HepG2 (cell line): ENCODE data around the gene ABCA4. TPM values are rescaled to one million over a fixed set of nuclear protein-coding genes. Genes with fewer than 3 reads are reported as not detected.

Experiments used
- ATAC-seq: fragments of 200-7000 bp; cut with Tn5 transposase; 3 replicates; pipeline ENCODE4 v1.9.1; 2020; ENCODE audit warnings: mild to moderate bottlenecking, moderate library complexity
- BruUV-seq: library from RNA; stranded (reverse); fragments of 400-500 nt; replicated peaks from 2 replicates; lab custom pipeline; 2021; lab: Mats Ljungman, UMichigan
- CTCF ChIA-PET: fragments of 300-600 bp; formaldehyde crosslinking; extraction: SDS; loops from one replicate; lab custom pipeline; 2021; ENCODE audit warnings: low total read pairs, inconsistent platforms, low intra/inter-chr PET ratio; lab: Yijun Ruan, JAX
- POLR2A ChIA-PET: fragments of 350-600 bp; sonication (Branson Sonifier 250); formaldehyde crosslinking; loops from one replicate; lab custom pipeline; 2020; ENCODE audit warnings: antibody characterized with exemption, inconsistent platforms; lab: Yijun Ruan, JAX
- DNase-seq: peaks from one replicate; pipeline ENCODE4 v3.0.0-alpha.2; 2015; ENCODE audit warnings: low spot score
- FAIRE-seq: peaks from 3 replicates; lab custom pipeline; 2011; peaks lifted over from hg19 to GRCh38; lab: Jason Lieb, UNC
- H2AFZ ChIP-seq: one replicate; pipeline ENCODE4 v1.6.1; 2011; ENCODE audit warnings: low read length, inconsistent platforms
- H3K27ac ChIP-seq: fragments of 300-600 bp; 3 replicates; pipeline ENCODE4 v1.8.0; 2011; ENCODE audit warnings: mixed run types, mild to moderate bottlenecking, mixed read lengths, low read length, inconsistent platforms; ENCODE audit not compliant: insufficient read depth; ENCODE audit errors: extremely low read length
- H3K27me3 ChIP-seq, 2 experiments: fragments of 200-600 bp in 1 of 2; 2 replicates in 1 of 2; 3 replicates in 1 of 2; pipeline versions ENCODE4 v1.6.0 to v1.8.0; 2011; ENCODE audit warnings: low read length in 2 of 2, mild to moderate bottlenecking in 2 of 2, moderate library complexity in 2 of 2, inconsistent platforms in 1 of 2; ENCODE audit not compliant: insufficient read depth in 2 of 2, control insufficient read depth in 1 of 2
- H3K36me3 ChIP-seq, 2 experiments: fragments of 200-600 bp in 1 of 2; replicated peaks in 1 of 2; 2 replicates in 1 of 2; 3 replicates in 1 of 2; pipeline versions ENCODE4 v1.5.1 to v1.8.0; 2011; ENCODE audit warnings: low read length in 2 of 2, inconsistent platforms in 1 of 2; ENCODE audit not compliant: insufficient read depth in 2 of 2, control insufficient read depth in 1 of 2
- H3K4me1 ChIP-seq: 2 replicates; pipeline ENCODE4 v1.5.1; 2012; ENCODE audit warnings: low read length, inconsistent platforms; ENCODE audit not compliant: insufficient read depth
- H3K4me2 ChIP-seq: 2 replicates; pipeline ENCODE4 v1.6.0; 2011; ENCODE audit warnings: low read depth, low read length, inconsistent platforms
- H3K4me3 ChIP-seq, 3 experiments: fragments of 200-600 bp in 1 of 3; sonication (generic), shearing (Covaris generic) in 1 of 3; replicated peaks in 1 of 3; 2 replicates each; pipeline ENCODE4 v1.5.1; 2011 to 2016; ENCODE audit warnings: low read length in 3 of 3, inconsistent platforms in 2 of 3, low read depth in 2 of 3, mild to moderate bottlenecking in 2 of 3, control low read depth in 1 of 3, mixed read lengths in 1 of 3; ENCODE audit not compliant: insufficient read depth in 1 of 3
- H3K79me2 ChIP-seq: one replicate; pipeline ENCODE4 v1.6.1; 2011; ENCODE audit warnings: low read length, inconsistent platforms; ENCODE audit not compliant: insufficient read depth
- H3K9ac ChIP-seq: 2 replicates; pipeline ENCODE4 v1.6.0; 2011; ENCODE audit warnings: mild to moderate bottlenecking, low read depth, low read length, inconsistent platforms; ENCODE audit not compliant: insufficient read depth
- H3K9me3 ChIP-seq: 2 replicates; pipeline ENCODE4 v1.5.1; 2012; ENCODE audit warnings: mild to moderate bottlenecking, low read length
- H4K20me1 ChIP-seq: 2 replicates; pipeline ENCODE4 v1.6.0; 2011; ENCODE audit warnings: inconsistent platforms, mild to moderate bottlenecking, low read length, moderate library complexity; ENCODE audit not compliant: insufficient read depth
- CENPT ChIP-seq: sonication (generic); formaldehyde crosslinking; IDR thresholded peaks from 2 replicates; pipeline ENCODE4 v1.8.0; 2022; ENCODE audit warnings: low read depth, mild to moderate bottlenecking, moderate library complexity, missing genetic modification reagents
- RBAK ChIP-seq: sonication (generic); formaldehyde crosslinking; IDR thresholded peaks from 2 replicates; pipeline ENCODE4 v1.5.1; 2020; ENCODE audit warnings: mild to moderate bottlenecking, missing genetic modification reagents
- ZNF260 ChIP-seq: sonication (generic); formaldehyde crosslinking; IDR thresholded peaks from 2 replicates; pipeline ENCODE4 v1.4.0; 2020; ENCODE audit warnings: missing genetic modification reagents, low read depth, mild to moderate bottlenecking, borderline replicate concordance
- ZNF552 ChIP-seq: sonication (generic); formaldehyde crosslinking; IDR thresholded peaks from 2 replicates; pipeline ENCODE4 v1.9.0; 2022; ENCODE audit warnings: missing genetic modification reagents, mild to moderate bottlenecking, borderline replicate concordance
- ZNF747 ChIP-seq: sonication (generic); formaldehyde crosslinking; IDR thresholded peaks from 2 replicates; pipeline ENCODE4 v1.8.1; 2023; ENCODE audit warnings: missing genetic modification reagents, mild to moderate bottlenecking, borderline replicate concordance
- ZXDC ChIP-seq: sonication (generic); formaldehyde crosslinking; IDR thresholded peaks from 2 replicates; pipeline ENCODE4 v1.5.0; 2020; ENCODE audit warnings: mild to moderate bottlenecking, missing genetic modification reagents
- WGBS: methylation state at CpG from one replicate; pipeline ENCODE4 v1.1.6; 2017; ENCODE audit warnings: low lambda C conversion rate; 5-methylcytosine and 5-hydroxymethylcytosine counted together
- in situ Hi-C: cut with HindIII; loops from 2 replicates; pipeline ENCODE4 v1.10.0; 2017; ENCODE audit warnings: low pct_unique_long_range_greater_than_20kb; ENCODE audit not compliant: extremely low pct_ligation_motif_present
- intact Hi-C: fragments of 100-400 bp; cut with micrococcal nuclease; formaldehyde crosslinking; loops from one replicate; pipeline ENCODE4 v1.10.0; 2022; ENCODE audit not compliant: unreplicated experiment
- polyA plus RNA-seq, 8 experiments: library from polyadenylated mRNA; depleted of rRNA in 3 of 8; stranded (reverse) in 7 of 8; unstranded in 1 of 8; fragments of >200 nt; fragmentation: Illumina TruSeq in 4 of 8; extraction: Trizol in 4 of 8; gene quantifications; 2 replicates each; pipeline versions ENCODE4 v1.2.1 to v1.2.3, GENCODE V29; 2011 to 2016; ENCODE audit warnings: low read depth in 4 of 8, missing spikeins in 1 of 8, mixed read lengths in 1 of 8; ENCODE audit not compliant: insufficient read depth in 1 of 8
- total RNA-seq, 5 experiments: library from RNA; depleted of rRNA; stranded (reverse); fragments of >200 nt; fragmentation: Illumina TruSeq; extraction: Trizol; gene quantifications; 2 replicates each; pipeline ENCODE4 v1.2.3, GENCODE V29; 2016; ENCODE audit warnings: low read depth in 1 of 5

ABCA4 gene
- total and polyA plus RNA-seq, 2 of the 13 experiments (the other 11 are each of a cell fraction or from before 2014, with no cell fraction given), result 0.24 to 0.67 TPM

- H3K36me3 ChIP-seq, result no peaks in the 10 kb centered on the region
- in situ Hi-C loops (no loop called here), intact Hi-C loops (no loop called here)
- H3K9me3 ChIP-seq, result peaks cover 7% of the 10 kb centered on the region; the same call in 1 of the 2 replicates
- no peaks in the 10 kb centered on the region for H4K20me1 ChIP-seq
- ChIA-PET POLR2A (interaction anchor here (1.1 to 4.3 kb wide), 4 partner anchors 21 to 113 kb away, joined by 3 to 30 read pairs (median 4); partner anchors contain the start of gene DNTTIP2), CTCF (no interaction called here)
- H3K4me2 ChIP-seq, result no peak overlapping the region
- peaks cover 60% of the 10 kb centered on the region for H3K4me1 ChIP-seq
- H3K4me3 ChIP-seq, result no peak overlapping the region
- TF ChIP-seq CENPT, result no peak
- TF ChIP-seq ZNF260 (CRISPR knock-in tag), result no peak
- no peak for TF ChIP-seq ZNF747 (CRISPR knock-in tag)
- TF ChIP-seq ZNF552, result no peak
- no peak for TF ChIP-seq ZXDC (CRISPR knock-in tag)
- TF ChIP-seq RBAK (CRISPR knock-in tag), result no peak
- BruUV-seq, result no TSS peak
- H3K27ac ChIP-seq, result no peak overlapping the region
- ATAC-seq (no peak), DNase-seq (no peak), FAIRE-seq (no peak)
- no peaks in the 10 kb centered on the region for H3K27me3 ChIP-seq
- H3K79me2 ChIP-seq, result no peaks in the 10 kb centered on the region
- H2AFZ ChIP-seq, result no peak overlapping the region
- H3K9ac ChIP-seq, result no peak overlapping the region
- WGBS, result 2% methylated on average over 1 of the region's 1 CpG
These were observed 162.2 kb downstream of the ABCA4 start for GRCh38 chr1:93958726-93959100.
